ENCODE data around the gene NLRP8. TPM values are rescaled to one million over a fixed set of nuclear protein-coding genes. Genes with fewer than 3 reads are reported as not detected.
"Not testable (repeated sequence)": the region's sequence is repeated elsewhere in the genome, so short reads cannot be mapped to it uniquely, and the experiment has no call there.

NLRP8 gene
- not detected for polyA plus RNA-seq (2013, experiment 1 of 2; ENCODE audit: insufficient read length)
- not detected for polyA plus RNA-seq (2013, experiment 2 of 2; ENCODE audit: insufficient read length)

DNA sequence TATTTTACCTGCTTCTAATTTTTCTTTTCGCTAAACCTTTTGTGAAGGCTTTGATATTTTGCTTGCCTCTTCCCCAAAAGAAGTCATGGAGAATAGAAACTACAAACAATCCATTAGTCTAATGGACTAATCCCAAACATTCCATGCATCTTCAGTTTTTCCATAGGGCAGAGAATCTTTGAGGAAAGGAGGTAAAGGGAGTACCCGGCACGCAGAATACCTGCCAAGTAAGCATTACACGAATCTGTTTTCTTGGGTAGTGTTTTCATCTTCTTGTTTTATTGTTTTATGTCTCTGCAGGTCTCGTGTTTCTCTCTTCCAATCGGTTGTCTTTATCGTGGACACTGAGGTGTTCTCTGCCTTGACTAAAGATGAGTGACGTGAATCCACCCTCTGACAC, at the start of gene NLRP8:
TSS of gene NLRP8 (plus strand) at position 301 of the 400 bp plus-strand sequence.
- no peak for DNase-seq

DNA sequence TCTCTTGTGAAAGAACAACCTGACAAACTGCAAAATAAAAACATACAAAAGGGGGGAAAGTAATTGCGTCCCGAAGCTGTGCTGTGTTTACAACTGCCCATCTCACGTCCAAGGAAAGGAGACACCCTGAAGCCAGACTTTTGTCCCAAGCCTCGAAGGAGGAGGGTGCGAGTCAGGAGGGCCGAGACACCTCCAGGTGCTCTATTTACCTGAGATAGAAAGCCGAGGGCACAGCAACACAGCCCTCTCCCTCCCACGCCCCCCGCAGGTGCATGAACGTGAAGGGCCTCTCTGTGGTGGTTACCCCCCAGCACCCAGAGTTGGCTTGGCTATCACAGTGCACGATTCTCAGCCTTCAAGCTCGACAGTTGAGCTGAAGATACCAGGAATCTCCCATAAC, 48.7 kb upstream of the NLRP8 start:
- DNase-seq = no peak

DNA sequence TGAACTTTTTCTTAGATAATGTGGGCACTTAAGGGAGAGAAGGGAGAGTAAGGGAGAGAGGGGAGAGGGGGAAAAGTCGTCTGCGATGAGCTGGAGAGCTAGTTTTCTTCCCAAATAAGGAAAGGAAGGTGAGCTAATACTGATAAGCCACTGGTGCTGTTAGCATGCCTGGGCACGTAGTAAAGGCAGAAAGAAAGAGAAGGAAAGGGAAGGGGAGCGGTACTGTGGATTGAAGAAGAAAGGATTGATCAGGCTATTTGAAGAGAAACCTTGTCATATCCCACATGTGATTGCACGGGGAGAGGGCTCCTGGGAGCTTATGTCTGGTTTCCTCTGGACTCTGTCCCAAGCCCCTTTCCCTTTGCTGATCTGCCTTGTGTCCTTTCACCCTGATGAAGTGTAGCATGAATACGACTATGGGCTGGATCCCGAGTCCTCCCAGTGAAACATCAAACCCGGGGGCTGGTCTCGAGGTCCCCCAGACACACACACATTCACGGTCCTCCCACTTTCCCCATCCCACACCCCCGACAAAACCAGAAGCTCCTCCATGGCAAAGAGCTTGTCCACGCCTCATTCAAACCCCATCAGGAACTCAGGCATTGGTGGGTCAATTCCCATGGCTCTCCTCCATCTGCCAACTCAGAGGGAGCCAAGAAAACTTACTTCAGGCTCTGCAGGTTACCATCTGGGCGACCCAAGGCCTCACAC, 46.1 kb upstream of the NLRP8 start:
- no peak for DNase-seq

DNA sequence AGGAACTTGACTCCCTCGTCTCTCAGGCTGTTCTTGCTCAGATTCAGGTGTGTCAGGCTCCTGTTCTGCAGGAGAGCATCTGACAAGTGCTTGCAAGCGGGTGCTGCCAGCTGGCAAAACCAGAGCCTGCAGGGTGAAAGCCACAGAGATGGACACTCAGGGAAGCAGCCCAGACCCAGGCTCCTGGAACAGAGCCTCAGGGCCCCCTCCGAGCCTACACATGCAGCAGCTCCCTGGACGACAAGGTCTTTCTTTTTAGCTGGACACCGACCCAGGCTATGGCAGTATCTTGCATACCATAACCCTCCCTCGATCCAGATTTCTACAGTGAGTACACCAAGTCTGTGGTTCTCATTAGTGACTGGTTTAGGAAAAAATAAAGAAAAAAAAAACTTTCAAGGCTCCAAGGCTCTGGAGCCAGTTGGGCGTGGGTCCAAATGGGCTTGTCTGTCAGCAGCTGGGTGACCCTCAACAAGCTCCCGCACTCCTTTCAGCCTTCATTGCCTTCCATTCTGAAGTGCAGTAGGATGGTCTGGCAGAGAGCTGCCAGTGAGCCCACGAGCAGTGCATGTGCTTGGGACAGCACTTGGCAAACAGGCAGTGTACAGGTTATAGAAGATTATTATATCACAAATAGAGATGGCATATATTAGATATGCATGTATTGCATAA, 45.4 kb upstream of the NLRP8 start:
- no peak for DNase-seq

DNA sequence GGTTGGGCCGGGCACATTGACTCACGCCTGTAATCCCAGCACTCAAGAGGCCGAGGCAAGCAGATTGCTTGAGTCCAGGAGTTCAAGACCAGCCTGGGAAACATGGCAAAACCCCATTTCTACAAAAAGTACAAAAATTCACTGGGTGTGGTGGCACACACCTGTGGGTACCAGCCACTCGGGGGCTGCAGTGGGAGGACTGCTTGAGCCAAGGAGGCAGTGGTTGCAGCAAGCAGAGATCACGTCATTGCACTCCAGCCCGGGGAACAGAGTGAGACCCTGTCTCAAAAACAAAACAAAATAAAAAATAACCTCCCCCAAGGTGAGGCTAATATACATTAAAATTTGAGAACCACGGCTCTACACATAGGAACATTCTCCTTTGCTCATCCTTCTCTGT, 40.3 kb upstream of the NLRP8 start:
- no peak for DNase-seq

DNA sequence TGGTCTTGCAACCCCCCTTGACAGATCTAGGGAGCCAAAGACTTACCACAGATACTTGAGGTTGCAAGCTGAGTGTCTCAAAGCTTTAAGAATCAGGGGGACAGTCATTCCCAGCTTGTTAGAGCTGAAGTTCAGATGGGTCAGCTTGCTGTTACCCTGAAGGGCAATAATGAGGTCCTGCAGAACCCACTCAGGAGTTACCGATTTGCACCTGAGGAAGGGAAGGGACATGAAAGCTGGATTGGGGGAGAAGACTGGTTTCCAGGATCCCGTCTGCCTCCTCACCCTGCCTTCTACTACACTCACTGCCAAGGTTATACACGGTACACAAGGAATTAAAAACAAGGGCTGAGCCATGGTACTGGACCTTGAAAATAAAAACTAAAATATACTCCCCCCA, 39.9 kb upstream of the NLRP8 start:
- DNase-seq = no peak

DNA sequence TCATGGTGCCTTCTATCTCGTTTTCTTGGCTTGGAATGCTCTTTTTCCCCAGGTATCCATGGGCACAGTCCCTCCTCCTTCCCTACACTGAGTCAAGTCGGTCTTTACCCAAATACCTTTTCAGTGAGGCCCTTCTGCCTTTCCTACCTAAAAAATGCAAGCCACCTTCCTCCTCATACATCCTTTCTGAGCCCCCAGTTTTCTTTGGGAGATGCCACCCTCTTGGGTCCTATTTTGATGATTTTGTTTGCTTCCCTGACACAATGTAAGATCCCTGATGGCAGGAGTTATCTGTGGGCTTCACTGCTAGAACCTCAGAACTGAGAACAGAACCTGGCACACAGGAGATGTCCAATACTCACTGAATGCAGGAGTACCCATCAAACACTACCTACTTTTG, 37.8 kb upstream of the NLRP8 start:
- no peak for DNase-seq

DNA sequence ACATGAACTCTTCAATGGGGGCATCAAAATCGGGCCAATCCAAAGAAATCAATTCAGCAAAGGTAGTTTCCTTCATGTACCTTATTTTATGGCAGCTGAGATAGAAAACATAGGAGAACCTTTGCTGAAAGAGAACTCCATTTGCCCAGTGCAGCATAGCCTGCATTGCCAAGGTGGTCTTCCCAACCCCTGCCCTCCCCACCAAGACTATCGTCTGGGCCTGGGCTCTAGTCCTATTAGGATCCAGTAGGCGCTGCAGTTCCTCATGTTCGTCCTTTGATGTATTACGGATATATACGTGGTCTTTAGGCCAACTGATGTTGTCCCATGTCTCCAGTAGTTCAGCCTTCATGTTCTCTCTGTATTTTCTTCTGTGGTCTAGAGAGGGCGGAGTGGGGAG, 34.7 kb upstream of the NLRP8 start:
- no peak for DNase-seq

DNA sequence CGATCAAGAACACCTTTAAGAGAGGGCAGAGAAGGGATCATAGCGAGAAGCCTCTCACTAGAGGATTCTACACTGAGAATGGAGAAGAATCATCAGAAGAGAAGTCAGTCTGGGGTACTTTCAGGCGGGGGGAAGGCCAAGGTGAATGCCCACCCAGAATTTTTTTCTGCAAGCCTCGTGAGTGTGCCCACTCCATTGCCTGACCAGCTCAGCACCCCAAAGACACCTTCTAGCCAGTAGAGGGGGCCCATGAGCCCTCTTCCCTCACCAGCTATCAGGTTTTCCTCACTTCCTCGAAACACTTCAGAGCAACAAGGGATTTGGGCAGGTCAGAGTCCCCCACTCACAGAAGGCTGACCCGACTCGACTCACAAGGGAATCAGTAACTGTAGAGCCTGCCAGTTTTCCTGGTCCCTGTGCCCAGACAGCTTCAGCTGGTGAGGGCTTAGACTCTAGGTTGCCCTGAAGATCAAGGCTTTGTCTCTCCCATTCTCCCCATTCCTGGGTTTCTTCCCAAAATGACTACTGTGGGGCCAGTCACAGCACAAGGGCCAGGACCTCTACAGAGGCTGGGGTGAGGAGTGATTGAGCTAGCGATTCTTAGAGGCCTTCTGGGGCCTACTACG, 33.9 kb upstream of the NLRP8 start:
- no peak for DNase-seq

DNA sequence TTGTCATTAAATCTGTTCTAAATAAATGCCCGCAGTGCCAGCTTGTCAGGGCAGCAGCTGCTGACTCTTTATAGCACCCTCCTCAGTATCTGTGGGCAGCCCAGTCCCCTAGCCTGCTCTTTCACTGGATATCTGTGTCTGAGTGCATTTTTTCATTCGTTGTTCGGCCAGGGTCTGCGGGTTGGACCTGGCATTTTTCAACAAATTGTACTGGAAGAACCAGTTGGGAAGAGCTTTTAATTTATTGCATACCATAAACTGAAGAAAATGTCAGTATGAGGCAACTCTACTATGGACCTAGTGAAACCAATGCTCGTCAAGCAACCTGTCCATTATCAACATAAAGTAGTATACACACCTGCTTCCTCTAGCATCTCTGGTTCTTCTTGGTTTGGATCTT, 24.1 kb upstream of the NLRP8 start:
- no peak for DNase-seq

DNA sequence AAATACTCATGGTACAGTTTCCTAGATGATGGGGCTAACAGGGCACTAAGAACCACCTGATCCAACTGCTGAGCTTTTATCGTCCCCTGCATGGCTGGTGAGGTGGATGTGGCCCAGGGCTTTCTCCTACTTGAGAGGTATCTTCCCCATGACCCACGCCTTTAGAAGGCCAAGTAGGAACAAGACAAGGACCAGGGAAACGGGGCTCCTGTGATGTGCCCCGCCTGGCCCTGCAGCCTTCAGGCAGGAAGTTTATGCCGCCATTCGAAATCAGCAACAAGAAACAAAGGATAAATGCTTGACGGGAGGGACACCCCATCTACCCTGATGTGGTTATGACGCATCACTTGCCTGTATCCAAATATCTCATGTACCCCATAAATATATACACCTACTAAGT, 19.6 kb upstream of the NLRP8 start:
- DNase-seq = no peak

DNA sequence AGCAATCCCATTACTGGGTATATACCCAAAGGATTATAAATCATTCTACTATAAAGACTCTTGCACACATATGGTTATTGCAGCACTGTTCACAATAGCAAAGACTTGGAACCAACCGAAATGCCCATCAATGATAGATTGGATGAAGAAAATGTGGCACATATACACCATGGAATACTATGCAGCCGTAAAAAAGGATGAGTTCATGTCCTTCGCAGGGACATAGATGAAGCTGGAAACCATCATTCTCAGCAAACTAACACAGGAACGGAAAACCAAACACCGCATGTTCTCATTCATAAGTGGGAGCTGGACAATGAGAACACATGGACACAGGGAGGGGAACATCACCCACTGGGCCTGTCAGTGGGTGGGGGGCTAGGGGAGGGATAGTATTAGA, 18.4 kb upstream of the NLRP8 start:
- DNase-seq = not testable (repeated sequence)

DNA sequence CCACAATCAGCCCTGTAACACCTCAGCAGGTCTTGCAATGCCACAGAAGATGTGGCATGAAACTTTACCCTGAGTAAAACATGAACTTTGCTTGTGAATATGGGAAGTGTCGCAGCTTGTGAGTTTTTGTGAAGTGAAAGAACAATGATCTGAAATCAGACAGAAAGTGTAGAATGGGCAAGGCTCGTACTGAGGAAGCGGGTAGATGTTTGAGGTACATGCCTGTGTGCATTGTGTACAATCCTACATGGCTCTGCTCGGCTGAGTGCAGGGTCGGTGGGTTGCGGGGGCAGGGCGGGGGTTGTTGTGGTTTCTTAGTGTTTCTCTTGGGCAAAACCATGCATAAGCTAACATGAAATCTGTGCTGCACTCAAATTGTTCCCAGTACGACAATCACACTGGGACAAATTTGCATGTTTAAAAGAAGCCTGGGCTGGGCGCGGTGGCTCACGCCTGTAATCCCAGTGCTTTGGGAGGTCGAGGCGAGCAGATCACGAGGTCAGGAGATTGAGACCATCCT, 16.6 kb upstream of the NLRP8 start:
- DNase-seq = no peak

DNA sequence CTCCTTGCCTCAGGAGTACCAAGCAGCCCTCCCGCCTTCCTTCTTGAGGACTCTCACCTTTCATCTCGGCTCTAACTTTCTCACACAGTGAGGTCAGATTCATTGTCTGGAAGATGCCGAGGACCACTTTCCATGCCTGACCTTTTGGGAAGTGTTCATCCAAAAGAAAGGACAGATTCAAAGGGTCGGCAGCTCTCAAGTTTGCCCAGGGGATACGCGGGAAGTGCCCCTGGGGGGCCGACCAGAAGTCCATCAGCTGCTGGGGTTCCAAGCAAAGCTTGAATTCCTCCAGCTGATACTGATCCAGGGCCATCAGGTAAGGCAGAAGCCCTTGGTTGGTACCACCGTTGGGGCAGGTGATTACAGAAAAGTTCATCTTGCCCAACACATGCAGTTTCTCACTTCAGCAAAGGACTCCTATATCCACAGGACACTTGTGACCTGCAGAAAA, 15.7 kb upstream of the NLRP8 start, which contains the start of gene NLRP13:
TSS of gene NLRP13 (minus strand) at position 401 of the 451 bp plus-strand sequence. CDS start at position 376, 25 bp downstream.
- DNase-seq = no peak

DNA sequence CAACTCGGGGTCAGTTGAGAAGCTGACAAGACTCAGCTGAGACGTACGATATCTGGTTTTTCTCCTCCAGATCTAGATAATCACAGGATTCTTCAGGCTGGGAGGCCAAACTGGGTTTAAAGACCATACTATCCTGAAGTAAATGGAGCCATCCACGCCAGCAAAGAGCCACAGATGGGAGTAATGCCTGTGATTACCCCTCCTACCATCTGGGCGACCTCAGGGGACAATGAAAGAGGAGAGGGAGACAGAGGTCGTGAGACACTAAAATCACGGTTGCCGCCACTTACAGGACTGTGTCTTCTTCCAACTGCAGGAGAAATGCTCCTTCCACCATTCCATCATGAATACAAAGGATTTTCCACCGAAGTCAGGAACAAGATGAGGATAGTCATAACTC, 12.4 kb upstream of the NLRP8 start:
- no peak for DNase-seq

DNA sequence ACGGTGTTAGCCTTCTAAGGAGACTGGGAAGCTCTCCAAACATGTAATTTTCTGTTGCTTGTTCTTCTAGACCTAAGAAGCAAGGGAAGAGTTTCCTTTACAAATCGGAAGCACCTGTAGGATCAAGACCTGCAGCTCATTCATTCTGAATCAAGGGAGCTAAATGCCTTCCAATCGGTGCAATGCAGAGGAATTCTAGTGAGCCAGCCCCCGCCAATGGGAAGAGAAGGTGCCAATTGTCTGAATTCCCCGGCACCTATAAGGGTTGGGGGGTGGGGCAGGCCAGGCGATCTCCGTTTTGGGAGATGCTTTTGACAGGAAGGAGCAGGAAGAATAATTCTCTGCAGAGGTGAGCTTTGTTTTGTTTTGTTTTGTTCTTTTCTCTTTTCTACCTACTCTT, 8.4 kb upstream of the NLRP8 start:
- DNase-seq = no peak

DNA sequence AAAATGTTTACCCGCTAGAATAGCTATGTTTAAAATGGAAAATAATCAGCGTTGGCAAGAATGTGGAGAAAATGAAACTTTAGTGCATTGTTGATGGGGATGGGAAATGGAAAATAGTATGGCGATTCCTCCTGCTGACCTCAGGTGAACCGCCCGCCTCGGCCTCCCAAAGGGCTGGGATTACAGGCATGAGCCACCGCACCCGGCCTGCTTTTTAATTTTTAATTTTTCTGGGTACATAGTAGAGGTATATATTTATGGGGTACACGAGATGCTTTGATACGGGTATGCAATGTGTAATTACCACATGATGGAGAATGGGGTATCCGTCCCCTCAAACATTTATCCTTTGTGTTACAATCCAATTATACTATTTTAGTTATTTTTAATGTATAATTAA, 7.3 kb upstream of the NLRP8 start:
- no peak for DNase-seq

DNA sequence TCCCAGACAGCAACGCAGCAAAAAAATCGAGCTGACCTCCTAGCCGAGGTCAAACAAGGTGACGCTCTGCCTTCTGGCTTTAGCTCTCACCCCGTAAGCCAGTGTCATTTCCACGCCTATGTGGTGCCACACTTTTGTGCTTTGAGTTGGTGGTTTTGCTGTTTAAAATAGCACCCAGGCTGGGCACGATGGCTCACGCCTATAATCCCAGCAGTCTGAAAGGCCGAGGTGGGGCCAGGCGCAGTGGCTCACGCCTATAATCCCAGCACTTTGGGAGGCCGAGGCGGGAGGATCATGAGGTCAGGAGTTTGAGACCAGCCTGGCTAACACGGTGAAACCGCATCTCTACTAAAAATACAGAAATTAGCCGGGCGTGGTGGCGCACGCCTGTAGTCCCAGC, 2.9 kb downstream of the NLRP8 start:
- DNase-seq = not testable (repeated sequence)

DNA sequence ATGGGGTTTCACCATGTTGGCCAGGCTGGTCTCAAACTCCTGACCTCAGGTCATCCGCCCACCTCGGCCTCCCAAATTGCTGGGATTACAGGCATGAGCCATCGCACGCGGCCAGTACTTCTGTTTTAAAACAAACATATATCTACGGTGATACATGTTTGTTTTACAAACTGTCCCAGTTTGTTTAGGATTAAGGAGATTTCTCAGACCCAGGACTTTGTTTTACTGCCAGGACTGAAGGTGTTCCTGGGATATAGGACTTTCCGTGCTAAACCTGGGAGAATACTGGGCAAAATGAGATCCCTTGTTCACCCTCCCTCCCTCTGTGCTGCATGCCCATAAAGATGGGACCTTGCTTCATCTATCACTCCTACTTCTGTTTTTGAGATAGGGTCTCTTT, 8.8 kb downstream of the NLRP8 start:
- DNase-seq = no peak

DNA sequence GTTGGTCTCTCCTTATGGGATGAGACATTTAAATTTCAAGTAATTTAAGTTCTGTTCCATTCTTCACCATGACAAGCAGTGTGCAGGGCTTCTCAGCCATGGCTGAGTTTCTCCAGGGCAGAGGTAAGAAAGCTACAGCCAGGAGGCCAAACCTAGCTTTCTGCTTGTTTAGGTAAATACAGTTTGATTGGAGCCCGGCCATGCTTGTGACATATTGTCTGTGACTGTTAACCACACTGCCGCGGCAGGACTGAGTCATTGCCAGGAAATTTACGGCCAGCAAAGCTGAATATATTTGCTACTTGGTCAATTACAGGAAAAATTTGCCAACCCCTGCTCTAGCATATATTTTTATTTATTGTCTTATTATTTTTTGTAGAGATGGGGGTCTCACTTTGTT, 10.7 kb downstream of the NLRP8 start:
- DNase-seq = no peak

DNA sequence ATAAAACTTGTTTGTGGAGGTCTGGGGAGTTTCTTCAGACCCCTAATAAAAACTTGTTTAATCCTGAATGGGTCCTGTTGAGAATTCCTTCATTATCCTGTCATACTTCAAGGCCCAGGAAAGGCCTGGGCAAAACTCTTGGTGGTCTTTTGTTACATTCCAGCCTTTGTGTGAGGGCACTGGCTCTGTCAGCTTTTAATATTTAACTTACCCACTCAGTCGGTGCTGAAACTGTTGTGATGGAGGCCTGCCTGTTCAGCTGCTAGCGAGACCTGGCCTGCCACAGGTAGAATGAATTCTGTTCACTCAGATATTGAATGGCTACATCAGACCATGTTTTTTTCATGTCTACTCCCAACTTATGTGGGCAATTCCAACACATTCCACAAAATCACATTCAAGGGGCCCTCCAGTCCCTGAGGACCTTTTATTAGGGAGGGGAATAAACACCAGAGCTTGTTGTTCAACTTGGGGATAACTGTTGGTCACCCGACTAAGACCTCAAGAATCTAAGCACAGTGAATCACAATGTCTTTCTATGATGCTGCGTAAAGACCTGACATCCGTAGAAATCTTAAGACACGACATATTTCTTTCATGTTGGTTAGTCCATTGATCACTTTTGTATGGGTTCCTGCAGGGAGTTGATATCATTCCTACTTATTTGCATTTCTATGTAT, 12.5 kb downstream of the NLRP8 start:
- no peak for DNase-seq

DNA sequence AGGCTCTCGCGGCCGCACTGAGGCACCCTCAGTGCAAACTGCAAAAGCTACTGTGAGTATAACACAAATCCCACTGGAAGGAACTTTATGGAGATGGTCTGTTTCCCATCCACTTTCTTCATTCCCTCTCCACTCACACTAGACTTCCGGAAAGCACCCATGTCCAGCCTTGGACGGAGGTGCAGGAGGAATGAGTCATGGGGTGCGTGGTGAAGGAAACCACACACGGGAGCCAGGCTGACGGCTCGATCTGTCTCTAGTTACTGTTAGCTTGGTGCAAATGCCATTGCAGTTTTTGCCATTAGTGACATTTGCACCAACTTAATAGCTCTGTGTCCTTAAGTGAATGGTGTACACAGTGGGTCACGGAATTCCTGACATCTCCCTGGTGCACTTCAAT, 14.6 kb downstream of the NLRP8 start:
- no peak for DNase-seq

DNA sequence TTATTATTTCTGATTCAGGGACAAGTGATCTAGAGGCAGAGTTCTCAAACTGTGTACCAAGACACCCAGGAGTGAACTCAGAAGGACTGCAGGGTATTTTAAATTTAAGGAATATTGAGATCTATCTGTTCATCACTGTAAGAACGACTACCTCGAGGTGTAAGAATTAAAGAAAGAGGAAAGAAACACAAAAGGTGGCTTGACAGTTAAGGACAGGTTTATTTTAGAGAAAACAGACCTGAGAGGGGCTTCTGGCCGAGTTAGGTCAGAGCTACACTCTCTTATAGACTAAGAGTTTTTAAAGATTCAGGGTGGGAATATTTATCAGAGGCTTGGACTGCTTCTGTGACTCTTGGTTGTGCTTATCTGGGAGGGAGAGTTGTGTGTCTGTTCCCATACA, 26.4 kb downstream of the NLRP8 start:
- no peak for DNase-seq

Measured in fibroblast of skin of scalp (primary cell).